ENCODE measurements around the gene FANCF.

The FANCF gene

GRCh38 chr11:22625448-22626287 lies at the start of gene FANCF:
Gene FANCF (minus strand): TSS chr11:22625823. CDS start chr11:22625810, 13 bp downstream.
- TF ChIP-seq GATA2 (IDR thresholded peaks at IDR 0.05; ENCODE audit: low read depth, low read length) (no peak), GATA3 (IDR thresholded peaks at IDR 0.05; ENCODE audit: low read depth, low read length) (no peak)

- TF ChIP-seq GATA3 (IDR thresholded peaks at IDR 0.05; ENCODE audit: low read depth, low read length) (no peak), GATA2 (IDR thresholded peaks at IDR 0.05; ENCODE audit: low read depth, low read length) (no peak)
Observed at GRCh38 chr11:22674470-22675439, 49.1 kb upstream of the FANCF start.

- TF ChIP-seq GATA3 (IDR thresholded peaks at IDR 0.05; ENCODE audit: low read depth, low read length) = no peak
- no peak for TF ChIP-seq GATA2 (IDR thresholded peaks at IDR 0.05; ENCODE audit: low read depth, low read length)
Observed at GRCh38 chr11:22671751-22672150, 46.1 kb upstream of the FANCF start.

- no peak for TF ChIP-seq GATA2 (IDR thresholded peaks at IDR 0.05; ENCODE audit: low read depth, low read length)
- TF ChIP-seq GATA3 (IDR thresholded peaks at IDR 0.05; ENCODE audit: low read depth, low read length) = no peak
Observed at GRCh38 chr11:22670830-22671229, 45.2 kb upstream of the FANCF start.

- no peak for TF ChIP-seq GATA3 (IDR thresholded peaks at IDR 0.05; ENCODE audit: low read depth, low read length)
Observed at GRCh38 chr11:22669368-22669767, 43.7 kb upstream of the FANCF start.

GRCh38 chr11:22668005-22668796 lies 42.6 kb upstream of the FANCF start:
- TF ChIP-seq GATA2 (IDR thresholded peaks at IDR 0.05; ENCODE audit: low read depth, low read length) = no peak
- TF ChIP-seq GATA3 (IDR thresholded peaks at IDR 0.05; ENCODE audit: low read depth, low read length) = no peak

- no peak for TF ChIP-seq GATA3 (IDR thresholded peaks at IDR 0.05; ENCODE audit: low read depth, low read length)
- TF ChIP-seq GATA2 (IDR thresholded peaks at IDR 0.05; ENCODE audit: low read depth, low read length) = no peak
Observed at GRCh38 chr11:22666688-22667439, 41.2 kb upstream of the FANCF start.

- no peak for TF ChIP-seq GATA3 (IDR thresholded peaks at IDR 0.05; ENCODE audit: low read depth, low read length)
- no peak for TF ChIP-seq GATA2 (IDR thresholded peaks at IDR 0.05; ENCODE audit: low read depth, low read length)
Observed at GRCh38 chr11:22666325-22666687, 40.7 kb upstream of the FANCF start, which contains the start of gene GAS2. Gene GAS2 (plus strand): TSS chr11:22666611. CDS start chr11:22674870, 8,259 bp downstream.

GRCh38 chr11:22659783-22660182 lies 34.2 kb upstream of the FANCF start:
- TF ChIP-seq GATA2 (IDR thresholded peaks at IDR 0.05; ENCODE audit: low read depth, low read length) = no peak
- TF ChIP-seq GATA3 (IDR thresholded peaks at IDR 0.05; ENCODE audit: low read depth, low read length) = no peak

- TF ChIP-seq GATA2 (IDR thresholded peaks at IDR 0.05; ENCODE audit: low read depth, low read length) = no peak
- TF ChIP-seq GATA3 (IDR thresholded peaks at IDR 0.05; ENCODE audit: low read depth, low read length) = no peak
Observed at GRCh38 chr11:22657101-22657694, 31.6 kb upstream of the FANCF start.

- no peak for TF ChIP-seq GATA3 (IDR thresholded peaks at IDR 0.05; ENCODE audit: low read depth, low read length)
- TF ChIP-seq GATA2 (IDR thresholded peaks at IDR 0.05; ENCODE audit: low read depth, low read length) = no peak
Observed at GRCh38 chr11:22656130-22656529, 30.5 kb upstream of the FANCF start.

GRCh38 chr11:22641559-22641958 lies 15.9 kb upstream of the FANCF start:
- TF ChIP-seq GATA3 (IDR thresholded peaks at IDR 0.05; ENCODE audit: low read depth, low read length) (no peak), GATA2 (IDR thresholded peaks at IDR 0.05; ENCODE audit: low read depth, low read length) (no peak)

GRCh38 chr11:22640862-22641261 lies 15.2 kb upstream of the FANCF start:
- no peak for TF ChIP-seq GATA2 (IDR thresholded peaks at IDR 0.05; ENCODE audit: low read depth, low read length)

Measured in SH-SY5Y (cell line).